ENCODE data around the gene HSD17B4.
"Not testable (repeated sequence)": the region's sequence is repeated elsewhere in the genome, so short reads cannot be mapped to it uniquely, and the experiment has no call there.

Gene HSD17B4

GRCh38 chr5:119483155-119483554 is 30.9 kb downstream of the HSD17B4 start:
- no peak for DNase-seq (ENCODE audit: low read depth)

GRCh38 chr5:119484884-119485283 is 32.6 kb downstream of the HSD17B4 start:
- no peak for DNase-seq (ENCODE audit: low read depth)

GRCh38 chr5:119501671-119502179 is 49.4 kb downstream of the HSD17B4 start:
- no peak for DNase-seq (ENCODE audit: low read depth)

GRCh38 chr5:119503939-119504338 is 51.6 kb downstream of the HSD17B4 start:
- DNase-seq (ENCODE audit: low read depth) = not testable (repeated sequence)

- DNase-seq (ENCODE audit: low read depth) = no peak
These were observed 60.0 kb downstream of the HSD17B4 start for GRCh38 chr5:119512277-119512676.

GRCh38 chr5:119515192-119515591 is 62.9 kb downstream of the HSD17B4 start:
- DNase-seq (ENCODE audit: low read depth) = no peak

GRCh38 chr5:119517115-119517514 is 64.8 kb downstream of the HSD17B4 start:
- DNase-seq (ENCODE audit: low read depth) = not testable (repeated sequence)

- DNase-seq (ENCODE audit: low read depth) = no peak
These were observed 68.9 kb downstream of the HSD17B4 start for GRCh38 chr5:119521232-119521631.

GRCh38 chr5:119522841-119523240 is 70.5 kb downstream of the HSD17B4 start:
- DNase-seq (ENCODE audit: low read depth) = no peak

GRCh38 chr5:119524485-119524884 is 72.2 kb downstream of the HSD17B4 start:
- no peak for DNase-seq (ENCODE audit: low read depth)

- DNase-seq (ENCODE audit: low read depth) = no peak
These were observed 75.1 kb downstream of the HSD17B4 start for GRCh38 chr5:119527351-119527750.

- DNase-seq (ENCODE audit: low read depth) = no peak
These were observed 77.5 kb downstream of the HSD17B4 start for GRCh38 chr5:119529811-119530210.

- no peak for DNase-seq (ENCODE audit: low read depth)
These were observed 80.3 kb downstream of the HSD17B4 start for GRCh38 chr5:119532637-119533036.

- DNase-seq (ENCODE audit: low read depth) = no peak
These were observed 85.4 kb downstream of the HSD17B4 start for GRCh38 chr5:119537704-119538103.

- no peak for DNase-seq (ENCODE audit: low read depth)
These were observed 89.4 kb downstream of the HSD17B4 start for GRCh38 chr5:119541716-119542115.

- no peak for DNase-seq (ENCODE audit: low read depth)
These were observed 99.5 kb downstream of the HSD17B4 start for GRCh38 chr5:119551819-119552218.

- no peak for DNase-seq (ENCODE audit: low read depth)
These were observed 102.3 kb downstream of the HSD17B4 start for GRCh38 chr5:119554597-119554996.

- DNase-seq (ENCODE audit: low read depth) = no peak
These were observed 118.6 kb downstream of the HSD17B4 start for GRCh38 chr5:119570910-119571309.

GRCh38 chr5:119578937-119579336 is 126.6 kb downstream of the HSD17B4 start:
- no peak for DNase-seq (ENCODE audit: low read depth)

GRCh38 chr5:119582987-119583386 is 130.7 kb downstream of the HSD17B4 start:
- no peak for DNase-seq (ENCODE audit: low read depth)

GRCh38 chr5:119583684-119584083 is 131.4 kb downstream of the HSD17B4 start:
- no peak for DNase-seq (ENCODE audit: low read depth)

Data from stimulated activated CD8-positive, alpha-beta memory T cell treated with anti-CD3 and anti-CD28 coated beads, Interleukin-12 subunit alpha, Interleukin-12 subunit beta, amount 100 ng/mL, for 1 hour (primary cell).